T-helper 22 cell (primary cell): ENCODE results near the gene DDX31.

Experiments
- DNase-seq: peaks from one replicate; pipeline ENCODE4 v3.0.0-alpha.2; 2020; ENCODE audit warnings: low read depth

The DDX31 gene

GRCh38 chr9:132632413-132633129 is 37.2 kb downstream of the DDX31 start:
- DNase-seq, result no peak

DNA sequence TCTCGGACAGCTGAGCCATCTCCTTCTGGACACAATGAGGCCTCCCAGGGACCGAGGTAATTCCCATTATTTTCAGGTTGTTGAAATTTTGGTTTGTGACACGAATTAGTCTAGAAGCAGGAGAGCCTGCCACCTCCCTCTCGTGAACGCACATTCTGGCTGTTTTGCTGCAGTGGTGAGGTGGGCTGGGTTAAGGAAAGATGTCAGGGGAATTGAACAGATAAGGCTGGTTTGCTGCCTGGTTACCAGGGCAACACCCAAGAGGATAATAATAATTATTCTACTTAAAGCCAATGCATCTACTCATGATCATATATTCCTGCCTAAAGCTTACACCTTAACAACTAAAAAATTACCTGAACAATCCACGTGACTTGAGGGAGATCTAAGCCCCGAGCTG is 38.1 kb downstream of the DDX31 start:
- DNase-seq, result no peak

GRCh38 chr9:132631280-132631679 is 38.5 kb downstream of the DDX31 start:
- DNase-seq, result no peak

DNA sequence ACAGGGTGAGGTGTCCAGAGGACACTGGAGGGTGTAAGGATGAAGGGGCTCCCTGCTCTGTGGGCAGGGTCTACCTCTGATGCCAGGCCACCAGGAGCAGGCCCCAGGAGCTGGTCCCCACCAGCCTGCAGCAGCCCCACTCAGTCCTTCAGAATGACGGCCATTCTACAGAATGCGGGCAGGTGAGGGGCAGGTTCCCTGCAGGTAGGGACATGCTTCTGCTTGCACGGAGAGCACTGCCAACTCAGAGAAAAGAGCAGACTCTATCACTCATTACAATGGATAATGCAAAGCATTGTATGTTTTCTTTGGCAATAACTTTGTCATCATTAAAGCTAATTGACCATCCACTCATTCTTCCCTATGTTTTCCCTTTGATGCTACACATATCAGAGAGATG is 39.0 kb downstream of the DDX31 start:
- DNase-seq, result no peak

DNA sequence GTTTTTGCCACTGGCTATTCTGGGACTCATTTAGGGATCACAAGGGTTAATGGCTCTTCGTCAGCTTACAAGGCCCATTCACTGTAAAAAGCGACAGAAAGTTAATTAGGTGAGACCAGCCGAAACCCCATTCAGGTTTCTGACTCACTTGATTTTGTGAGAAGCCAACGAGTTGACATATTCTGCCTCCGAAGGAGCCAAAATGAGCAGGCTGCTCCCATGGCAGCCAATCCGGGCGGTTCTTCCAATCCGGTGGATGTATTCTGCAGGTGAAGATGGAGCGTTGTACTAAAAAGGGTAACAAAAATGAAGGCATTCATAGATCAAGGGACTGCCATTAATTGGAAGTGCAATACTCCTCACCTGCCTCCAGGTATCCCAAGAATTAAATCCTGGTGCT is 39.7 kb downstream of the DDX31 start:
- DNase-seq, result no peak

DNA sequence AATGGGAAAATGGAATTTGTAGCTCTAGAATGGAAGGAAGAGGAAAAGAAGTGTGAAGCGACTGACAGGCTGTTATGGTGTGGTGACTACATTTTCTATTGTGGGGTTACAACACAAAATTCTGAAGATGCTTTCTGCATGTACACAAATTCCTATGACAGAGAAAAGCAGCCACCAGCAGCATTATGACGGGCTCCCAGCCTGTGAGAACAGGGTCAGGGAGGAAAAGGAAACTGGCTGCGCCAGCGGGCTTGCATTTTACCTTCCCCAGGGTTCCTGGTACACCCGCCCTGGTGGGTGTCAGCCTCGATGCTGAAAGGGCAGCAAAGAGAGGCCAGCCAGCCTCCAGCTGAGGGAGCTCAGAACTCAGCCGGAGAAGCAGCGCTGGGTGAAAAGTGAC is 41.0 kb downstream of the DDX31 start:
- DNase-seq, result no peak

DNA sequence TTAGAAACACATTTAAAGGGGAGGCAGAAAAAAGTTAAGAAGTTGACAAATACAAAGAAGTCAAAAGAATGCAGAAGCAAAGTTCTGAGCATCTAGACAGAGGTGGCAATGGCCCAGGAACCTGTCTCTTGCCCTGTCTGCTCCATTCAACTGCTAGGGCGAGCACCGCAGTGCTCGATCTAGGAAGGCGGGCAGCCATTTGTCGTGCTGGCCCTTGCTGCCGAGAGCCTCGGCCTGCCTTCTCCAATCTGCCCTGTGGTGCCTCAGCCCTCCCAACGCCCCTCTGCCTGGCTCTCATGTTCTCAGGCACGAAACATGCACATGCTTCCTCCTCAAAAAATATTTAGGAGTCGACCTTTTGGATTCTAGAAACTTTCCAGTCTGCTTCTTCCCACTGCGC is 42.2 kb downstream of the DDX31 start:
- DNase-seq, result no peak

- no peak for DNase-seq
Measured at GRCh38 chr9:132627106-132627505, 42.7 kb downstream of the DDX31 start.

GRCh38 chr9:132626285-132626684 is 43.5 kb downstream of the DDX31 start:
- no peak for DNase-seq

GRCh38 chr9:132622159-132622558 is 47.6 kb downstream of the DDX31 start:
- DNase-seq, result no peak

- no peak for DNase-seq
Measured at GRCh38 chr9:132616725-132617124, 53.1 kb downstream of the DDX31 start.

GRCh38 chr9:132615774-132616173 is 54.0 kb downstream of the DDX31 start:
- DNase-seq, result no peak

DNA sequence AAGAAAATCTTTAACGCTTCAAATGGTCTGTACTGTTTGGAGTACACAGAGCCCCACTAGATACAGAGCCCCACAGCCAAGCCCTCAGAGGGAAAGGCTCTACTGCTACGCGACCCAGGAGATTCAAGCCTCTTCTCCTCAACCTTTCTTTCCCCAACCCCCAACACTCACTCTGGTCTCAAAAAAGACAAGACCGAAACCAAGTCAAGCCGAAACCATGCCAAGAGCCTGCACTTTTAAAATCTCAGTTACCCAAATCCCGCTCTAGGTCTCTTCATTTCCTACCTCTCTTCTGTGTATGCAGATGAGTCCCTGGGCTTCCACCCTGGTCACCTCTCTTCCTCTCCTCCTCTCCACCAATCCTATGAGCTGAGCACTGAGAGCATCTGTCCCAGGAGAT is 55.5 kb downstream of the DDX31 start:
- no peak for DNase-seq

GRCh38 chr9:132610661-132611060 is 59.1 kb downstream of the DDX31 start:
- no peak for DNase-seq

GRCh38 chr9:132609829-132610228 is 60.0 kb downstream of the DDX31 start:
- DNase-seq, result no peak

GRCh38 chr9:132609184-132609583 is 60.6 kb downstream of the DDX31 start:
- no peak for DNase-seq

GRCh38 chr9:132606066-132606465 is 63.7 kb downstream of the DDX31 start:
- DNase-seq, result no peak

GRCh38 chr9:132605387-132605786 is 64.4 kb downstream of the DDX31 start:
- DNase-seq, result no peak

DNA sequence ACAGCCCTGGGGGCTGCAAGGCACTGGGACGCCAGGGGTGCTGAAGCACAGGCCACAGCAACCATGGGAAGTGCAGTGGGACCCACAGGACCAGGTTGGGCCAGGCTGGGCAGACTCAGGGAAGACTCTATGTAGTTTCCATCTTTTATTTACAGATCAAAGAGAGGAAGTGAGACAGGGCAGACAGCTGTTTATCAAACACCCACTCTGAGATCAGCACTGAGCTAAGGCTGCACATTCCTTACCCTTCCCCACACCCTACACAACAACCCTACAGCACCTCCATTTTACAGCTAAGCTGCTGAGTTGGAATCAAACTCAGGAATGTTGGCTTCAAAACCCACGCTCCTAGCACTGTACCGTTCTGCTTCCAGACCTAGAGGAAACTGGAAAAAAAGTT is 67.6 kb downstream of the DDX31 start:
- no peak for DNase-seq

GRCh38 chr9:132600326-132600984 is 69.3 kb downstream of the DDX31 start:
- DNase-seq, result no peak

DNA sequence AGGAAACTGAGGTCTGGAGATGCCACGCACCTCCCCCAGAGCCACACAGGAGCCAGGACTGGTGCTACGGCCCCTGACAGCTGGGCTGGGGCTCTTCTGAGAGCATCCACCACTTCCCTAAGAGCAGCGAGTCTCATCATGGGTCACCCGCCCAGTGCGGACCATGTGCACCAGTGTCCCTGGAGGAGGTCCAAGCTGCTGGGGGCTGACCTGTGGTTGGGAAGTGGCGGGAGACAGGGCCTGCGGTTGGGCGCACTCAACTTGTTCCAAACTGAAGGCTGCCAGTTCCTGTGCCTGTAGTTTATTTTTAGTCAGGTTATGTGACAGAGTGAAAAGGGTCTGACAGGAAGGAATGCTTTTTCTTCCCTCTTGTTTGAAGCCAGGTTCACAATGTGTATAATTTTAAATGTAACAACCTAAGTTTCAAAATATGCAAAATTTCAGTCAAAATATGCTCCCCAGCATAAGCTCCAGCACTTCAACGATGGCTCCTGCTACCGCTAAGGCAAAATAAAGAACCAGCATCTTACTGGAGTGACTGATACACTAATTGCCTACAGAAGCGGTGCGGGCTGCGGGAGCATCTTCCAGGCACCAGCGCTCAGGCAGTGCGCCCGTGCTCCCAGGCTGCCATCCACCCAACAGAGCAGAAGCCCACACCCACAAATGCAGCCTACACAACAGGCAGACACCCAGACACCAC is 72.6 kb downstream of the DDX31 start:
- no peak for DNase-seq

- DNase-seq, result no peak
Measured at GRCh38 chr9:132596200-132596599, 73.6 kb downstream of the DDX31 start.

DNA sequence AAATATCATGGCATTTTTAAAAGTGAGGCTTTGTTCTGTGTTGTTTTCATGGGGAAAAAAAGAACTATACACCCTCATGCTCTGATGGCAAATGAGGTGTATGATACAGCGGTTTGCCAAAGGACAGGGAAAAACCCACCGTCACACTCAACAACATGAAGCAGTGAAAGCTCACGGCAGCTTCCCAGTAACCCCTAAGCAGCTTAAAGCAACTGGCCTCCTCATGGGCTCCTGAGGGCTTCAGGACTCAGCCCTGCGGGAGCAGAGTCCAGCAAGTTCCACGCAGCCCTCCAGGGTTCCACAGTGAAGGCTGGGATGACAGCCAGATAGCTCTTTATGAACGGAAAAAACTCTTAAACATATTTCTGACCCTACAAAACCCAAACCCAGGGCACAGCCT is 74.5 kb downstream of the DDX31 start:
- no peak for DNase-seq
